Brain microvascular endothelial cell (primary cell): Measurements from ENCODE around the gene MORC1.
"Not testable (repeated sequence)": the region's sequence is repeated elsewhere in the genome, so short reads cannot be mapped to it uniquely, and the experiment has no call there.

Source experiments
- DNase-seq: peaks from one replicate; pipeline ENCODE4 v3.0.0-alpha.2; 2020
- H3K27ac ChIP-seq: fragments of 250-450 bp; sonication (Bioruptor Pico); 2 replicates; pipeline ENCODE4 v1.5.1; 2020; ENCODE audit warnings: mild to moderate bottlenecking, moderate library complexity
- H3K27me3 ChIP-seq: fragments of 250-450 bp; sonication (Bioruptor Pico); replicated peaks from 2 replicates; pipeline ENCODE4 v1.5.1; 2020; ENCODE audit warnings: mild to moderate bottlenecking
- H3K36me3 ChIP-seq: fragments of 250-450 bp; sonication (Bioruptor Pico); replicated peaks from 2 replicates; pipeline ENCODE4 v1.5.1; 2020; ENCODE audit warnings: mild to moderate bottlenecking
- H3K4me3 ChIP-seq: 2 replicates; pipeline ENCODE4 v1.5.1; 2011; ENCODE audit warnings: low read depth, mild to moderate bottlenecking, control low read depth, low read length, moderate library complexity
- in situ Hi-C: cut with HindIII; loops from 2 replicates; pipeline ENCODE4 v1.10.0; 2017; ENCODE audit warnings: low sequenced_read_pairs, low pct_ligation_motif_present
- TF ChIP-seq, protein P1 (sequence below): IDR thresholded peaks from 2 replicates; pipeline ENCODE4 v1.5.1; 2011; ENCODE audit warnings: low read depth, mild to moderate bottlenecking, moderate library complexity, low read length, control low read depth, inconsistent platforms; ENCODE audit errors: missing control alignments

The MORC1 gene

DNA sequence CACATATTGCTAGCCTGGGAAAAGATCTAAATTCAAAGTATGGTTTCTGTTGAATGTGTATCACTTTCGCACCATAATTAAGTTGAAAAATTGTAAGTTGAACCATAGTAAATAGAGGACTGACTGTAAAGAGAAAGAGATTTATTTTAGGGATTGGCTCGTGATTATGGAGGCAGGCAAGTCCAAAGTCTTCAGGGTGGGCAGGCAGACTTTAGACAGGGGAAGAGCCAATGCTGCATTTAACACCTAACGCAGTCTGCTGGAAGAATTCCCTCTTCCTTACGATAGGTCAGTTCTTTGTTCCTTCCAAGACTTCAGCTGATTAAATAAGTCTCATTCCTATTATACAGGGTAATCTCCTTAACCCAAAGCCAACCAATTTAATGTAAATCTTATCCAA is 34.4 kb upstream of the MORC1 start:
- no peak for DNase-seq
- no peaks in the 10 kb centered on the region for H3K36me3 ChIP-seq
- no peak overlapping the region for H3K27ac ChIP-seq
- no peaks in the 10 kb centered on the region for H3K27me3 ChIP-seq
- H3K4me3 ChIP-seq = no peak overlapping the region
- TF ChIP-seq, protein P1, sequence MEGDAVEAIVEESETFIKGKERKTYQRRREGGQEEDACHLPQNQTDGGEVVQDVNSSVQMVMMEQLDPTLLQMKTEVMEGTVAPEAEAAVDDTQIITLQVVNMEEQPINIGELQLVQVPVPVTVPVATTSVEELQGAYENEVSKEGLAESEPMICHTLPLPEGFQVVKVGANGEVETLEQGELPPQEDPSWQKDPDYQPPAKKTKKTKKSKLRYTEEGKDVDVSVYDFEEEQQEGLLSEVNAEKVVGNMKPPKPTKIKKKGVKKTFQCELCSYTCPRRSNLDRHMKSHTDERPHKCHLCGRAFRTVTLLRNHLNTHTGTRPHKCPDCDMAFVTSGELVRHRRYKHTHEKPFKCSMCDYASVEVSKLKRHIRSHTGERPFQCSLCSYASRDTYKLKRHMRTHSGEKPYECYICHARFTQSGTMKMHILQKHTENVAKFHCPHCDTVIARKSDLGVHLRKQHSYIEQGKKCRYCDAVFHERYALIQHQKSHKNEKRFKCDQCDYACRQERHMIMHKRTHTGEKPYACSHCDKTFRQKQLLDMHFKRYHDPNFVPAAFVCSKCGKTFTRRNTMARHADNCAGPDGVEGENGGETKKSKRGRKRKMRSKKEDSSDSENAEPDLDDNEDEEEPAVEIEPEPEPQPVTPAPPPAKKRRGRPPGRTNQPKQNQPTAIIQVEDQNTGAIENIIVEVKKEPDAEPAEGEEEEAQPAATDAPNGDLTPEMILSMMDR = no peak
- in situ Hi-C loops = no loop called here

DNA sequence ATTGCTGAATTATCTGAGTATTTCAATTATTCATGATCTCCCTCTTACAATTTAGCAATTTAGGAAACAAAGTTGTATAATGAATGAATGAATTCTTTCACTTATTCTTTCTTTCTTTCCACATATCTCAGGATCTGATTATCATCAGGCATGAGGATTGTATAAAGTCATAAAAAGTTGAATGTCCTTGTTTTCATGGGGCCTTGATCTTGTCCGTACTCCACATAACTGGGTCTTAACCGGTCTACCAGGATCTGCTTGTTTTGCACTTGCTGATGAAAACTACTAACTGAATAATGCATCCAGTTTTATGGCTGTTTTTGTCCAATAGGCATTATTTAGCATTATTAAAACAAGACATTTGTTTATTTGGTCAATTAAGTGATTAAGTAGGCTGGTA is 31.1 kb upstream of the MORC1 start:
- Histone ChIP-seq H3K4me3 (no peak overlapping the region), H3K27me3 (no peaks in the 10 kb centered on the region), H3K27ac (no peak overlapping the region), H3K36me3 (no peaks in the 10 kb centered on the region)
- no peak for DNase-seq
- TF ChIP-seq, protein P1 = no peak
- in situ Hi-C loops = no loop called here

DNA sequence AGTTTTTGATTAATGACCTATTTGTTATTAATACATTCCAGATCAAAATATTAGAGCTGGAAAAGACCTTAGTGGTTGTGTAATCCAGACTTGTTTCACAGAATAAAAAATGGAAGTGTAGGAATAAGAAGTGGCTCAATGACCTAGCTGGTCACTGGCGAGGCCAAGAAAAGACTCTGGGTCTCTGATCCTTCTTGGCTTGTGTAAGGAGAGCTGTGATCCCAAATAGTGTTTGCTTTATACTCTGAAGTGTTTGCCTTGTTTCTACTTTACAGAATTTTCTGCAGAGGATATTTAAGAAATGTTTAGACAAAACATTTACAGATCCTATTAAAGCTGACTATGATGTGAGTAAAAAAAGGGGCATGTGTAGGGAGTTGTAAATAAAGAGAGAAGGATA is 25.7 kb upstream of the MORC1 start:
- TF ChIP-seq, protein P1 = no peak
- H3K36me3 ChIP-seq = no peaks in the 10 kb centered on the region
- no peak overlapping the region for H3K27ac ChIP-seq
- in situ Hi-C loops = no loop called here
- no peak for DNase-seq
- no peak overlapping the region for H3K4me3 ChIP-seq
- H3K27me3 ChIP-seq = no peaks in the 10 kb centered on the region

DNA sequence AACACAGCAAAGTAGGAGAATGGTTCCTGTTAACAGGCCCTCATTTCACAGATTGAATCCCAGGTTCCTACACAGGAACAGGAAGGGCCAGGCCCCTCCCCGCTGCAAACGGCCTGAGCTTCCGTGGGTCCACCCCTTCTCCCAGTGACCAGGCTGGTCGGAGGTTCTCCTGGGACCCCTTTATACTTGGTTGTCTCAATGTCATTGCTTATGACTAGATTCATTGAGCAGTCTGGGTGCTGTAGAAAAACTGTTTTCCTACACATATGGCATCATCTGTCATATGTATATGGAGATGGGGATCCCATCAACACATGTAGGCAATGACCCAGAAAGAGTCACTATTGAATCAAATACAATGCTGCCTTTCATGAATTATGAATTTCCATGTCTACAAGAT is 22.4 kb upstream of the MORC1 start:
- Histone ChIP-seq H3K27me3 (no peaks in the 10 kb centered on the region), H3K4me3 (no peak overlapping the region), H3K36me3 (no peaks in the 10 kb centered on the region), H3K27ac (no peak overlapping the region)
- no peak for DNase-seq
- TF ChIP-seq, protein P1 = no peak
- in situ Hi-C loops = no loop called here

DNA sequence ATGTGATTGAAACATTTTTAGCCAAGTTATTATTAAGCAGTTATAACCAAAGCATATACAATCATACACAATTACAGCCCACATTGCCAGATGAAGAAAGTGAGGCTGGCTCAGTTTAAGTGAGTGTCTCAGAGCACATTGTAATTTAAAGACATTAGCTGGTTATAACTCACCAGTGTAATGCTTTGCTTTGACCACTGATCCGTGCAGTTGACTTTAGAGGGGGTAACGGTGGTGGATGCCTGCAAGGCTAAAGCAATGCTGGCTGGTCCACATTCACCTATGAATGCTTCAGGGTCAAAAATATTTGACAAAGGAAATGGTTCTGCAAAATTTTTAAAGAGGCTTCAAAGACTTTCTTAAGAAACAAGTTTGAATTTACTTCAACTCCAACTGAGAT is 19.8 kb upstream of the MORC1 start:
- Histone ChIP-seq H3K4me3 (no peak overlapping the region), H3K36me3 (no peaks in the 10 kb centered on the region), H3K27me3 (no peaks in the 10 kb centered on the region), H3K27ac (no peak overlapping the region)
- TF ChIP-seq, protein P1 = no peak
- no peak for DNase-seq
- in situ Hi-C loops = no loop called here

DNA sequence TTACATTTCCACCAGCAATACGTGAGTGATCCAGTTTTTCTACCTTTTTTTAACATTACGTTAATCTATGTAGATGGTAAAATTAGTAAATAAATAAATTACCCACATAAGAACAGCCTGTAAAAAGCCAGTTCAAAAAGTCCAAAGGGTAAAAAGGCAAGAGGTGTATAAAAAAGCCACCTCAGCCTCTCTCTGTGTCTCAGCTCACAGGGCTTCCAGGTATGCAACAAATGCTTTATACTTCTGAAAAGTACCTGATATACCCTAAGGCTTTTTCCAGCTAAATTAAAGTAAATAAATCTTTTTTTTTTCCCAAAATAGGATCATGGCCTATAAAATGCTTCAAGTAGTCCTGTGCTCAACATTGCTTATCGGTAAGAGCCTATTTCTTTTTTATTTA is 18.6 kb upstream of the MORC1 start, which contains the start of gene C3orf85:
C3orf85 (plus strand) TSS at position 197 of the 400 bp plus-strand sequence; CDS start at position 326, 129 bp downstream.
- TF ChIP-seq, protein P1 = no peak
- in situ Hi-C loops = no loop called here
- no peak for DNase-seq
- Histone ChIP-seq H3K4me3 (no peak within 1 kb of the TSS), H3K27me3 (no peaks in the 10 kb centered on the region), H3K36me3 (no peaks in the 10 kb centered on the region), H3K27ac (no peak within 1 kb of the TSS)

DNA sequence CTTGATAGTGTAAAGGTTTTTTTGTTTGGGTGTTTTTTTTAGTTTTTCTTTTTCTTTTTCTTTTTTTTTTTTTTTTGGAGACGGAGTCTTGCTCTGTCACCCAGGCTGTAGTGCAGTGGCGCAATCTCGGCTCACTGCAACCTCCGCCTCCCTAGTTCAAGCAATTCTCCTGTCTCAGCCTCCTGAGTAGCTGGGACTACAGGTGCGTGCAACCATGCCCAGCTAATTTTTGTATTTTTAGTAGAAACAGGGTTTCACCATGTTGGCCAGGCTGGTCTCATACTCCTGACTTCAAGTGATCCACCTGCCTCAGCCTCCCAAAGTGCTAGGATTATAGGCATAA is 15.5 kb upstream of the MORC1 start:
- in situ Hi-C loops, DNase-seq, H3K4me3 ChIP-seq, H3K36me3 ChIP-seq, H3K27ac ChIP-seq, H3K27me3 ChIP-seq: not testable (repeated sequence)
